HepG2 (cell line): ENCODE results near the gene RYR2. TPM values are rescaled to one million over a fixed set of nuclear protein-coding genes. Genes with fewer than 3 reads are reported as not detected.
"Not testable (repeated sequence)": the region's sequence is repeated elsewhere in the genome, so short reads cannot be mapped to it uniquely, and the experiment has no call there.

Experiments
- ATAC-seq: fragments of 200-7000 bp; cut with Tn5 transposase; 3 replicates; pipeline ENCODE4 v1.9.1; 2020; ENCODE audit warnings: mild to moderate bottlenecking, moderate library complexity
- BruUV-seq: library from RNA; stranded (reverse); fragments of 400-500 nt; replicated peaks from 2 replicates; lab custom pipeline; 2021; lab: Mats Ljungman, UMichigan
- CTCF ChIA-PET: fragments of 300-600 bp; formaldehyde crosslinking; extraction: SDS; loops from one replicate; lab custom pipeline; 2021; ENCODE audit warnings: low total read pairs, inconsistent platforms, low intra/inter-chr PET ratio; lab: Yijun Ruan, JAX
- POLR2A ChIA-PET: fragments of 350-600 bp; sonication (Branson Sonifier 250); formaldehyde crosslinking; loops from one replicate; lab custom pipeline; 2020; ENCODE audit warnings: antibody characterized with exemption, inconsistent platforms; lab: Yijun Ruan, JAX
- DNase-seq: peaks from one replicate; pipeline ENCODE4 v3.0.0-alpha.2; 2015; ENCODE audit warnings: low spot score
- FAIRE-seq: peaks from 3 replicates; lab custom pipeline; 2011; peaks lifted over from hg19 to GRCh38; lab: Jason Lieb, UNC
- H2AFZ ChIP-seq: one replicate; pipeline ENCODE4 v1.6.1; 2011; ENCODE audit warnings: low read length, inconsistent platforms
- H3K27ac ChIP-seq: fragments of 300-600 bp; 3 replicates; pipeline ENCODE4 v1.8.0; 2011; ENCODE audit warnings: mixed run types, mild to moderate bottlenecking, mixed read lengths, low read length, inconsistent platforms; ENCODE audit not compliant: insufficient read depth; ENCODE audit errors: extremely low read length
- H3K27me3 ChIP-seq, 2 experiments: fragments of 200-600 bp in 1 of 2; 2 replicates in 1 of 2; 3 replicates in 1 of 2; pipeline versions ENCODE4 v1.6.0 to v1.8.0; 2011; ENCODE audit warnings: low read length in 2 of 2, mild to moderate bottlenecking in 2 of 2, moderate library complexity in 2 of 2, inconsistent platforms in 1 of 2; ENCODE audit not compliant: insufficient read depth in 2 of 2, control insufficient read depth in 1 of 2
- H3K36me3 ChIP-seq, 2 experiments: fragments of 200-600 bp in 1 of 2; replicated peaks in 1 of 2; 2 replicates in 1 of 2; 3 replicates in 1 of 2; pipeline versions ENCODE4 v1.5.1 to v1.8.0; 2011; ENCODE audit warnings: low read length in 2 of 2, inconsistent platforms in 1 of 2; ENCODE audit not compliant: insufficient read depth in 2 of 2, control insufficient read depth in 1 of 2
- H3K4me1 ChIP-seq: 2 replicates; pipeline ENCODE4 v1.5.1; 2012; ENCODE audit warnings: low read length, inconsistent platforms; ENCODE audit not compliant: insufficient read depth
- H3K4me2 ChIP-seq: 2 replicates; pipeline ENCODE4 v1.6.0; 2011; ENCODE audit warnings: low read depth, low read length, inconsistent platforms
- H3K4me3 ChIP-seq, 3 experiments: fragments of 200-600 bp in 1 of 3; sonication (generic), shearing (Covaris generic) in 1 of 3; replicated peaks in 1 of 3; 2 replicates each; pipeline ENCODE4 v1.5.1; 2011 to 2016; ENCODE audit warnings: low read length in 3 of 3, inconsistent platforms in 2 of 3, low read depth in 2 of 3, mild to moderate bottlenecking in 2 of 3, control low read depth in 1 of 3, mixed read lengths in 1 of 3; ENCODE audit not compliant: insufficient read depth in 1 of 3
- H3K79me2 ChIP-seq: one replicate; pipeline ENCODE4 v1.6.1; 2011; ENCODE audit warnings: low read length, inconsistent platforms; ENCODE audit not compliant: insufficient read depth
- H3K9ac ChIP-seq: 2 replicates; pipeline ENCODE4 v1.6.0; 2011; ENCODE audit warnings: mild to moderate bottlenecking, low read depth, low read length, inconsistent platforms; ENCODE audit not compliant: insufficient read depth
- H3K9me3 ChIP-seq: 2 replicates; pipeline ENCODE4 v1.5.1; 2012; ENCODE audit warnings: mild to moderate bottlenecking, low read length
- H4K20me1 ChIP-seq: 2 replicates; pipeline ENCODE4 v1.6.0; 2011; ENCODE audit warnings: inconsistent platforms, mild to moderate bottlenecking, low read length, moderate library complexity; ENCODE audit not compliant: insufficient read depth
- CC2D1A ChIP-seq: sonication (generic); formaldehyde crosslinking; IDR thresholded peaks from 2 replicates; pipeline ENCODE4 v1.8.1; 2023; ENCODE audit warnings: mild to moderate bottlenecking, missing genetic modification reagents
- KDM6A ChIP-seq: IDR thresholded peaks from 2 replicates; pipeline ENCODE4 v1.6.1; 2016; ENCODE audit warnings: low read depth
- NFIB ChIP-seq: sonication (generic); formaldehyde crosslinking; IDR thresholded peaks from 2 replicates; pipeline ENCODE4 v1.9.0; 2021; ENCODE audit warnings: missing genetic modification reagents, mild to moderate bottlenecking, borderline replicate concordance
- ZEB1 ChIP-seq: IDR thresholded peaks from 2 replicates; pipeline ENCODE4 v1.6.1; 2012; ENCODE audit warnings: mild to moderate bottlenecking, low read depth, inconsistent platforms; ENCODE audit not compliant: insufficient replicate concordance
- ZNF510 ChIP-seq: sonication (generic); formaldehyde crosslinking; IDR thresholded peaks from 2 replicates; pipeline ENCODE4 v1.4.0; 2020; ENCODE audit warnings: low read depth, mild to moderate bottlenecking, missing genetic modification reagents
- WGBS: methylation state at CpG from one replicate; pipeline ENCODE4 v1.1.6; 2017; ENCODE audit warnings: low lambda C conversion rate; 5-methylcytosine and 5-hydroxymethylcytosine counted together
- in situ Hi-C: cut with HindIII; loops from 2 replicates; pipeline ENCODE4 v1.10.0; 2017; ENCODE audit warnings: low pct_unique_long_range_greater_than_20kb; ENCODE audit not compliant: extremely low pct_ligation_motif_present
- intact Hi-C: fragments of 100-400 bp; cut with micrococcal nuclease; formaldehyde crosslinking; loops from one replicate; pipeline ENCODE4 v1.10.0; 2022; ENCODE audit not compliant: unreplicated experiment
- polyA plus RNA-seq, 8 experiments: library from polyadenylated mRNA; depleted of rRNA in 3 of 8; stranded (reverse) in 7 of 8; unstranded in 1 of 8; fragments of >200 nt; fragmentation: Illumina TruSeq in 4 of 8; extraction: Trizol in 4 of 8; gene quantifications; 2 replicates each; pipeline versions ENCODE4 v1.2.1 to v1.2.3, GENCODE V29; 2011 to 2016; ENCODE audit warnings: low read depth in 4 of 8, missing spikeins in 1 of 8, mixed read lengths in 1 of 8; ENCODE audit not compliant: insufficient read depth in 1 of 8
- total RNA-seq, 5 experiments: library from RNA; depleted of rRNA; stranded (reverse); fragments of >200 nt; fragmentation: Illumina TruSeq; extraction: Trizol; gene quantifications; 2 replicates each; pipeline ENCODE4 v1.2.3, GENCODE V29; 2016; ENCODE audit warnings: low read depth in 1 of 5

The RYR2 gene
- total and polyA plus RNA-seq, 2 of the 13 experiments (the other 11 are each of a cell fraction or from before 2014, with no cell fraction given) = not detected

DNA sequence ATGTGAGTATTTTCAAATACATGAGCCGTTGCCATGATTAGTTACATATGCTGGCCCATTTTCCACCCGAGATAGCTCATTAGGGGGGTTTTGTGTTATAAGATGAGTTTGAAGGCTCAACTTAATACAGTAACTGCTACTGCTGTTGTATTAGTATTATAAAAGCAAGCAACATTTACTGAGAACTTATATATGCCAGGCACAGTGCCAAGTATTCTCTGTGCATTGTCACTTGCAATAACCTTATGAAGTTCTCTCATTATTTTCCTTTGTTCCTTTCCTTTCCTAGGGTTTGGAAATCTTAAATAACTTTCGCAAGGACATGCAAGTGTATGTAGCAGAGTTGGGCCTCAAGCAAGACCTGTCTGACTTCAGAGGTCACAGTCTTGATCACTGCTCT is 107.9 kb downstream of the RYR2 start:
- Histone ChIP-seq H3K79me2 (no peaks in the 10 kb centered on the region), H3K9ac (no peak overlapping the region), H3K27ac (no peak overlapping the region), H3K4me2 (no peak overlapping the region), H3K4me3 (no peak overlapping the region), H3K9me3 (no peaks in the 10 kb centered on the region), H3K27me3 (peaks cover 0 to 8% of the 10 kb centered on the region in 2 experiments; a peak in 2 of 5 replicates), H4K20me1 (no peaks in the 10 kb centered on the region), H3K36me3 (no peaks in the 10 kb centered on the region), H3K4me1 (no peaks in the 10 kb centered on the region), H2AFZ (no peak overlapping the region)
- intact Hi-C loops = no loop called here
- no peak for DNase-seq
- POLR2A ChIA-PET = no interaction called here
- WGBS = 3% methylated on average over 3 of the region's 3 CpGs
- no TSS peak for BruUV-seq
- in situ Hi-C loops = loop anchor here (25.0 kb wide), 1 partner anchor 388 kb away; no protein-coding TSS in a partner anchor
- no peak for FAIRE-seq
- no peak for TF ChIP-seq ZEB1
- TF ChIP-seq NFIB (CRISPR knock-in tag) = no peak
- no peak for TF ChIP-seq ZNF510 (CRISPR knock-in tag)
- TF ChIP-seq KDM6A (CRISPR knock-in tag) = no peak
- TF ChIP-seq CC2D1A = no peak
- CTCF ChIA-PET = no interaction called here
- ATAC-seq = no peak

DNA sequence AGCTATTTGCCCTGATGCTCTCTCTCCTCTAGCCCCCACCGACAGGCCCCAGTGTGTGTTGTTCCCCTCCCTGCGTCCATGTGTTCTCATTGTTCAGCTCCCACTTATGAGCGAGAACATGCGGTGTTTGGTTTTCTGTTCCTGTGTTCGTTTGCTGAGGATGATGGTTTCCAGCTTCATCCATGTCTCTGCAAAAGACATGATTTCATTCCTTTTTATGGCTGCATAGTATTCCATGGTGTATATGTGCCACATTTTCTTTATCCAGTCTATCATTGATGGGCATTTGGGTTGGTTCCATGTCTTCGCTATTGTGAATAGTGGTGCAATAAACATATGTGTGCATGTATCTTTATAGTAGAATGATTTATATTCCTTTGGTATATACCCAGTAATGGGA is 110.0 kb downstream of the RYR2 start:
- H3K9me3 ChIP-seq, H3K4me1 ChIP-seq, H3K27ac ChIP-seq, ATAC-seq, CTCF ChIA-PET, H4K20me1 ChIP-seq, H3K4me2 ChIP-seq, in situ Hi-C loops, H3K79me2 ChIP-seq, BruUV-seq, DNase-seq, H3K9ac ChIP-seq, H2AFZ ChIP-seq, POLR2A ChIA-PET, H3K4me3 ChIP-seq, FAIRE-seq, H3K36me3 ChIP-seq, H3K27me3 ChIP-seq, intact Hi-C loops: not testable (repeated sequence)
- WGBS = 17% methylated on average over 6 of the region's 6 CpGs
